SU-DHL-6 (cell line): ENCODE results near the gene KIF13A.

ENCODE experiments used
- CTCF ChIP-seq: fragments of 200-600 bp; sonication (generic); IDR thresholded peaks from one replicate; pipeline ENCODE4 v1.5.1; 2017; ENCODE audit warnings: antibody characterized with exemption, mild to moderate bottlenecking, low read length, moderate library complexity; ENCODE audit not compliant: insufficient read depth, poor library complexity, severe bottlenecking
- EZH2phosphoT487 ChIP-seq: fragments of 200-600 bp; sonication (generic), shearing (Covaris generic); conservative IDR thresholded peaks from 2 replicates; pipeline ENCODE4 v1.6.1; 2018; ENCODE audit warnings: mild to moderate bottlenecking, antibody characterized with exemption, low read length, moderate library complexity, mixed read lengths

- no peak for TF ChIP-seq CTCF
- TF ChIP-seq EZH2phosphoT487: no peak
These were observed 263.1 kb downstream of the KIF13A start for GRCh38 chr6:17724341-17724740.
